Measurements from ENCODE around the gene TVP23C.
"Not testable (repeated sequence)": the region's sequence is repeated elsewhere in the genome, so short reads cannot be mapped to it uniquely, and the experiment has no call there.

- TF ChIP-seq POLR2A (IDR thresholded peaks at IDR 0.05); CTCF (IDR thresholded peaks at IDR 0.05 in 8 of 11, conservative IDR thresholded peaks at IDR 0.05 in 3 of 11): not testable (repeated sequence)
These were observed 30.2 kb downstream of the TVP23C start for GRCh38 chr17:15533122-15533521.

All from spleen (tissue), 7 donors.